HG02642 (cell line): ENCODE results near the gene KLF13.
A peak's percentile ranks its signal among the peaks of the same experiment; 100 is the strongest.
"Not testable (repeated sequence)": the region's sequence is repeated elsewhere in the genome, so short reads cannot be mapped to it uniquely, and the experiment has no call there.

Experiments used
- ATAC-seq: cut with Tn5 transposase; IDR thresholded peaks from one replicate; pipeline ENCODE4 v1.9.1; 2021; ENCODE audit warnings: mild to moderate bottlenecking; ENCODE audit not compliant: unreplicated experiment, poor library complexity

The KLF13 gene

DNA sequence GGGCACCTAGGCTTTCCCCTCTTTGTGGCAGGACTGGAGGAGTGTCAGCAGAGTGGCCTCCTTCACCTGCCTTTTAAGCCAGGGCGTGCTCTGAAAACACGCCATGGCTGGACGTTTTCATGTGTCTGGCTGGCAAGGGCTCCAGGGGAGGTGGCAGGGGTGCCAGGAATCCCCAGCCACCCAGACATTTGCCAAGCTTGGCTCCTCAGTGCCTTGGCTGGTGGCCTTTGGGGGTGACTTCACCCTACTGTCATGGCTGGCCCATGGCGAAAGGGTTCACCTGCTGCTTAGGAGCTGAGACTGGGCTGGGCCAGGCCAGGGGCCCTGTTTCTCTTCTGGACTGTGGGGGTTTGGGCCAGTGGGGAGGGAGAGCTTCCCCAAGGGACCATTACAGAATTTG, 17.6 kb downstream of the KLF13 start:
- no peak for ATAC-seq

DNA sequence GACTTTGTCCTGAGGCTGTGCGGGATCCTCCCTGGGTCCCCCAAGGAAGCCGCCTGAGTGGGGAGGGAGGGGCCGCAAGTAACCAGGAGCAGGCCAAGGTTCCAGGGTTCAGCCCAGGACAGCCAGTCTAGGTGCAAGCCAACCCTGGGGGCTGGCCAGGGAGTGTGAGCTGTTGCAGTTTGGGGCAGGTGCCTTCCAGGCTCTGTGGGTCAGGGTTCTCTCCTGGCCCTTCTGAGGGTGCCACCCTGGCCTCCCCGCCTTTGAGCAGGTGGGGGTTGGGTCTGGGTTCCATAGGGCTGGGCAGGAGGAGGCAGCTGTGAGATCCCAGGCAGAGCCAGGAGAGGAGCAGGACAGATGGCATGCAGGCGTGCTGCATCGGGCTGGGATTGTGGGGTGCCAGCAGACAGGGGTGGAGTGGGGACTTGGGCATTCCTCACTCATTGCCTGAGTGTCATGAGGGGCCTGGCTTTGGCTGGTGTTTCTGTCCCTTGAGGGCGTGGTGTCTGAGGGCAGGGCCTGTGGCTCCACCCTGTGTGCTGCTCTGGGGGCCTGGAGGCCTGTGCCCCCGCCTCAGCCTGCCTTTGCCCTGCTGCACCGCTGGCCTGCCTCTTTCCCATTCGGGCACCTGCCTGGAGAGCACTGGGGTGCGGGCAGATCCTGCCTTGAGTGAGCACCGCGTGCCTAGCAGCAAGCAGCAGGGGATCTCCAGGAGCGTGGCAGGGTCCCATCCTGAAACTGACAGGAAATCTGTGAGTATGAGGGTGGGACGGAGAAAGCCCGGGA, 18.4 kb downstream of the KLF13 start:
- peak; percentile 39 for ATAC-seq

DNA sequence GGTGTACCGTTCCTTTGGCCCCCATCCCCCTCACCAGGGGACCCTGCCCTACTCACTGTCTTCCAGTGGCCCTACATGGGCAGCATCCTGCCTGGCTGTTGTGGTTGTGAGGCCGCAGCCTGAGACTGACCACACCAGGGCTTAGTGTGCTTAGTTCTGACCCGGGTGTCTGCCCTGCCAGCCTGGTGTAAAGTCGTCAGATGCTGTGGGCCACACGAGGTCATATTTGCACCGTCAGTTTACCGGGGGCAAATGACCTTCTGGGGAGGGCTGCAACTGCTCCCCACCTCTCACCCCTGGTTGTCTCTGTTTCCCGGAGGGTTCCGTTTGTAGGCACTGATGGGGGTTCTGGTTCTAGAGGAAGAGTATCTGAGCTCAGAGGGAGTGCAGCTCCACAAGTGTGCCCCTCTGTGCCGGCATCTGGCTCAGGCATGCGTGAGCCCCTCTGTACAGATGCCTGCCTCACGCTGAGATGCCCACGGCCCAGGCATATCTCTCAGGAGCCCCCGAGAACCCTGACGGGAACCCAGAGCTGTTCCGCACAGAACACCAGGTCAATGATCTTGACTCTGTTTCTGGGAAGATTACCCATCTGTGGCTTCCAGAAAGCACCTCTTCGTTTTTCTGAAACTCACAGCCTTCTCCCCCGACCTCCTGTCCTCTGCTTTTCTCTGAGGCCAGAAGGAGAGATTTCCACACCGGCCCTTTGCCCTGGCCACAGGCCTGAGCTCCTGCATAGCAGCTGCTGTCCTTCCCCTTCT, 19.2 kb downstream of the KLF13 start:
- peak; percentile 34 for ATAC-seq

DNA sequence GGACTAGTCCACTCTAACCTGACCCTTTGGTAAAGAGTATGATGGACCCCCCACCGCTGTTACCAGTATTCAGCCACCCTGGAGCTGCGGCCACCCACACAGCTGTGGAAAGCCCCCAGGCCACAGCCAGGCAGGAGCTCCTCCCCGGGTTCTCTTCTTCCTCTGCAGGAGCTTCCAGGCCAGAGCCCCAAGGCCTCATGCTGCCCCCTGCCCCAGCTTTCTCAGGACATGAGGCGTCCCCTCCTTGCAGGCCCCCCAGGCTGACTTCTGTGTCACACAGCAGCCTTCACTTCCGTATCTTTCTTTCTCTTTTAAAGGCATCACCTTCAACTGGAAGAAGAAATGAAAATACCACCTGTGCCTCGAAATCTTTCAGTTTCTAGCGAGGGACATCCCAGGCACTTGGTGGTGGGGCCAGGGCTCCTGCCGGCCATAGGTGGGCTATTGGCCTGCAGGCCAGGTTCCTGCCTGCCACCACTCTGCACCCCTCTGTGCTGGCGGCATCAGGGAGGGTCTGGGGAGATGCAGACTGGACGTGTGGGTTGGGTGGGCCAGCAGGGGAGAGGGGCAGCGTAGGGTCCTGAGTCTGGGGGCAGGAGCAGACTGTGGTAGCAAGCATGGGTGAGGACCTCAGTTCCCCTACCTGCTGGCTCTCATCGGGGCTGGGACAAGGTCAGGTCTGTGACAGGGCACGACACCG, 19.9 kb downstream of the KLF13 start:
- ATAC-seq, result peak; percentile 39

DNA sequence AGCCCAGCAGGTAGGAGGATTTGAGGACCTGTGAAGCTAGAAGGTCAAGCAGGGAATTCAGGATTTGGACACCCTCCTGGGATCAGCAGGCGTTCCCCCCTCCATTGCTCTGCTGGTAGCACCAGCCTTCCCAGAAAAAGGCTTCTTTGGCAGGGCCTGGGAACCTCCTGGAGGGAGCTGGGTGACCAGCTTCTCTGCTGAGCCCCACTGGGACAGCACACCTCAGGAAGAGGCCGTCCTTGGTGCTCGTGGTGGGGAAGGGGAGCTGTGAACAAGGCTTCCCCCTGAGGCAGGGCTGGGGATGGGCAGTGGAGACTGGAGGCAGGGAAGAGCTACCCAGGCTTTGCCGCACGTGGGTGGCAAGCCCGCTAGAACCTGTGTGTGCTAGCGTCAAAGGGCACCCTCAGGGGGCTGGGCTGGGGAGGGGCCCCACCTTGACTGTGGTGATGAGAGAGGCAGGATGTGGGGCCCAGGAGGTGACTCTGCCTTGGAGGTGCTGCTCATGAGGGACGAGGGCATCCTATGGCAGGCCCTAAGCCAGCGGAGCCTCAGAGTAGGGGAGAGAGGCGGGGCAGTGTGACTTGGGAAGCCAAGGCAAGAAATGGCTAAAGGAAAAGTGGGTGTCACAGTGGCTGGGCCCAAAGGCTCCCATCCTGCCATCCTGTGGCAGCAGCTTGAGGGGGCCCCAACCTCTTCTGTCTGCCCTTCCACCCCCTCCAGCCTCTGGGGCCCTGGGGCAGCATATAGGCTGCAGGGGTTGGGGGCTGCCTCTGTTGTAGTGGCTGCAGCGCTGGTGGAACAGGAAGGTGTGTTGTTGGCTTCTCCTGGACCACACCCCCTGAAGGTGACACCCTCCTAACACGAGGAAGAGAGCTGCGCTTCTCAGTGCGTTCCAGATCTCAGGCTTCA, 20.7 kb downstream of the KLF13 start:
- no peak for ATAC-seq

DNA sequence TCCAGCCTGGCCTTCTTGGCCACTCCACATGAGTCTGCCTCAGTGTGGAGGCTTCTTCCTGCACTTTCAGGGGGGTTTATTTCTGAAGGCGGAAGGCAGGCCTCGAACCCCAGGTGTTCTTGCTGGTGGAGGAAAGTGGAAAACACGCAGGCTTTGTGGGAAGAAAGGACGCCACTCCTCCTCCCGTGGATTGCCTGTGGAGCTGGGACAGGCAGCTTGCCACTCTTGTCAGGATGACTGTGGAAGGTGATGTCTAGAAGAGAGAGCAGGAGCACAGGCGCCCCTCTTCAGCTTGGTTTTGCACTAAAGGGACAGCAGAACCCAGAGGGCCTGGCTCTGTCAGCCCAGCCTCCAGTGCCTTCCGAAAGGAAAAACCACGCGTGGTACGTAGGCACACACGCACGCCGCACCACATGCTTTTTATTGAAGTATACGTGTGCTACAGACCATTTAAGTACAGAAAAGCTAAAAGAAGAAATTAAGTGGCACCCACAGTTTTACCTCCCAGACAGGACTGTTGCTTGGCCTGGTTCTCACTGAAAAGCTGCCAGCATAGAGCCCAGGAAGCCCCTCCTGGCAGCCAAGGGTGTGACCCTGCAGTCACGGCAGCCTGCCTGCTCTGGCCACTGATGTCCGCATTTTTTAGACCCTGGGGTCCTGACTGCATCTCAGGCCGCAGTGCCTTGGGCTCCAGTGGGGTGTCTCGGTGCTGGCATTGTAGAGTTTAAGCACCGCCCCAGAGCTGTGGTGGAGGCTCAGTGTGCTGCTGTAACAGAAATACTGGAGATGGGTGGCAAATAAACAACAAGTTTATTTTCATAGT, 21.6 kb downstream of the KLF13 start:
- no peak for ATAC-seq

DNA sequence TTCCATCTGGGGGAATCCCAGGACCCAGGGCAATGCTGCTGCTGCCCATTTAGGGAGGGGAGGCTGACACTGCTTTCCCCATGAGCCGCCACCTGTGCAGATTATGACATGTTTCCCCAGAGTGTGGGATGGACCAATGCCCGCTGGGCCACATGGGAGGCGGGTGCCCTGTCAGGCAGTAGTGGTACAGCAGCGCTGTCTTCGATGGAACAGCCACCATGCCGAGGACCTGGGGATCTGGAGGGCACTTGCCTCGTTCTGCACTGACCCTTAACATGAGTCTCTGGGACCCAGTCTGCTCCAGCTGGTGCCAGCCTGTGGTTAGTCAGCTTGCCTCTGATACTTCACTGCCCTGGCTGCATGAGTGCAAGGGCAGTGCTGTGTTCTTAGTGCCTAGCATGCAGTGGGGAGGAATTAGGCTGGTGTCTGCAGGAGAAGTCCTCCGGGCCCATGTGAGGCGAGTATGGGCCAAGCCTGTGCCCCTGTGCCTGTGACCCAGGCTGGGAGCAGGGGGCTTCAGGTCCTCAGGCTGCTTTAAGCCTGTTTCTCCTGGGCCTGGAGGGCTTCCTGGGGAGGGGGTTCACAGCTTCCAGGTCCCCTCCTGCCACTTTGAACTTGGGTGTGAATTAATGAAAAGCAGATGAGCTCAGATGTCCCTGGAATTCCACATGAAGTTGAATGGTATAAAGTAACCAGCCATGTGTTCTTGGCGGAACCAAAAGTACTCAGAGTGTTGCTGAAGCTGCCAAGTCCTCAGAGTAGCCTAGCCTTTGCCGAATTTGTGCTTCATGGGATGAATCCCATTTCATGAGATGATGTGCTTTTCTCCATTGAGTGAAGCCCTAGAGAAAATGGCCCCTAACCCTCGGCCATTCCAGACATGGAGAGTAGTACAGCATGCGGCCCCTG, 22.9 kb downstream of the KLF13 start:
- no peak for ATAC-seq

DNA sequence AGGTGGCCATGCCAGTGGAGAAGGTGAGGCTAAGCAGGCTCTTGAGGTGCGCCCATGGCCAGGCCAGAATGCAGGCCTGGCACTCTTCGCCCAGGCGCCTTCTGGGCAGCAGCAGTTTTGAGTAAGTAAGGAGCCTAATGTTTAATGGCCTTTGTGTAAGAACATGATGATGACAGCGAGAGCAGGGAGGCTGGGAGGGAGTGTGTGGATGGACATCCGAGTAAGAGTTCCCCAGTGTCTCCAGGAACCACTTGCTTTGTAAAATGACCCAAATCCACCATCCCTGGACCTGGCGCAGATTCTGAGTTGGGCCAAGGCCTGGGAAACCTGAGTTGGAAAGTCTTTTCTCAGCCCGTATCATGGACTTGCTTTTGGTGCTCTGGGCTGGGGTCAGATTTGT, 24.1 kb downstream of the KLF13 start:
- no peak for ATAC-seq

DNA sequence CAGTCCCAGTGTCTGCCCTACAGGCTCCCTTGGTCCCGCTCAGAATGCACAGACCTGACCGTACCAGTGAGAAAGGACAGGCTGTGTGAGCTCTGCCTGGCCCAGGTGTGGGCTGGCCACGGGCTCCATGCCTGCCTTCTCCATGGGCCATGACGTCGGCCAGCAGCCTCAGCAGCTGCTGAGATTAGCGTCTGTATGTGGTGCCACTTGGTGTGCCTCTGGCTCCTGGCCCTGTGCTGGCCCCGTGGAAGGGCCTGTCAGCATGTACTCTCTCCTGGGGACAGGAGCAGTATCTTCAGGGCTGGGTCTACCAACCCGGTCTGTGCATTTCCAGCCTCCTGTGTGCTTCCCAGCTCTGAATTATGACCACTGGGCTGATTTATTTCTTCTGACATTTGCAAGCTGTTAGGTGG, 25.7 kb downstream of the KLF13 start:
- ATAC-seq, result no peak

DNA sequence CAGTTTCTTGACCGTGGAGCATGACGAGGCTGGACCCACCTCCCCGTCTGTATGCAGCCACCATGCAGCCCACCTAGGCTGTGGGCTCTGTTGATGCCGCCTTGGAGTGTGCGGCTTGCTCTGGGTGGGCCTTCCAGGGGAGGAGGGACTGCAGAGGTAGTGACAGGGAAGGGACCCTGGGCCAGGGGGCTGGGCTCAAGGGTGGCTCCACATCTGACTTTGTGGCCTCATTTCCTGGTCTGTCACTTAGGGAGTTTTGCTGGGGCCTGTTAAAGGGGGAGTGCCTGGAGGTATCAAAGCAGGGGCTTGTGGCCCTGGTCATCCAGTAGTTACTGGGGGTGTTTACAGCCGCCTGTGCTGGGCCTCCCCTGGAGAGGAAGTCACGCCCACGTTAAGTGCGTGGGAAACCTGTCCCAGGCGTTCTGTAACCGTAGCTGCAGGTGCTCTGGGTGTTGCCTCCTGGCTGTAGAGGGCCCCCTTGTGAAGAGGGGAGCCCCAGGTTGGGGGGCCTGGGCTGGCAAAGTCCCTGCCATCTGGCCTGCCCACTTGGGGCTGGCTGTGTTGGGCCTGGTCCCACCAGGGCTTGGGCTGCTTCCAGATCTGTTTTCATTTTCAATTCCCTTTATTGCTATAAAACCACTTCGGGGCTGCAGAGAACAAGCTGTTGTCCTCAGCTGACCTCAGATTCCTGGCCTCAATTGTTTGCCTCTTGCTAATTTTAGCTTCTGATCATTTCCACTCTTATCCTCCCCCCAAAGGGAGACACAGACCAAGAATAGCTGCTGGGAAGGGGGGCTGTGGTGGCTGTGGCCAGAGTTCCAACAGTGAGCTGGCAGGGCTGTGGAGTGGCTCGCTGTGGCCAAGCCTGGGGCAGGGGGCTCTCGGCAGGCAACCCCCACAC, 26.5 kb downstream of the KLF13 start:
- ATAC-seq, result peak; percentile 68

DNA sequence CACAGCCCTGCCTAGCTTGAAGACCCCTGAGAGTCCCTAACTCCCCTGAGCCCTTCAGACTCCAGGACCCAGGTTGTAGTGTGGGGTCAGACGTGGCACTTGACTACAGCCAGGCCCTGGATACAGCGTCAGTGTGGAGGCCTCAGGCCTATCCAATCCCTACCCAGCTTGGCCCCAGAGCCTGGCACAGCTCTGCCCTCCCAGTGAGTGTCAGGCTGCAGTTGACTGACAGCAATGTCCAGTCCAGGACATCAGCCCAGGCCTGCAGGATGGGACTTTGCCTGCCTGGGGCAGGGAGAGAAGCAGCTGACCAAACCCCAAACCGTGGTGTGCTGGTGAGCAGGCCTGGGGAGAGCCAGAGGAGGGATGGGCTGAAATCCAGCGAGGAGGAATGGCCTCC, 27.3 kb downstream of the KLF13 start:
- ATAC-seq, result no peak

DNA sequence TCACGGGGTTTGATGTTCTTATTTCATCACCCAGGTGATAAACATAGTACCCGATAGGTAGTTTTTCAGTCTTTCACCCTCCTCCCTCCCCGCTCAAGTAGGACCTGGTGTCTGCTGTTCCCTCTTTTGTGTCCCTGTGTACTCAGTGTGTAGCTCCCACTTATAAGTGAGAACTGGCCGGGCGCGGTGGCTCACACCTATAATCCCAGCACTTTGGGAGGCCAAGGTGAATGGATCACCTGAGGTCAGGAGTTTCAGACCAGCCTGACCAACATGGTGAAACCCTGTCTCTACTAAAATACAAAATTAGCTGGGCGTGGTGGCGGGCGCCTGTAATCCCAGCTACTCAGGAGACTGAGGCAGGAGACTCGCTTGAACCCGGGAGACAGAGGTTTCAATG, 29.5 kb downstream of the KLF13 start:
- not testable (repeated sequence) for ATAC-seq

DNA sequence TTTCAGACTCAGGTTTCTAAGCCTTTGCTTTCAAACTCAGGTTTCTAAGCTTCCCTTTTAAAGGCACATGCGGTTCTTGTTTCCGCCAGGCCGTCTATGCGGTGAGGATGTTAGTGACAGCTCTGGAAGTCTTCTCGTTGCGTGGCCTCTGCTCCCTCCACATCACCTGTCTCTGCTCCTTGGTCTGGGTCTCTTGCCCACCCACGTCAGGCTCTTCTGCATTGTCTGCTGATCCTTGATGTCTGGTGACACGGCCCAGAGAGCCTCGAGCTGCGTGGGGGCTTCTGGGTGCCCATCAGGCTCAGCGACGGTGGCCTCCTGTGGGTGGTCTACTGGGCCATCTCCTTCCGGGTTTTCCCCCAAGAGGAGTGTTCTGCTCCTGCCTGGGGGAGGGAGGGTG, 30.5 kb downstream of the KLF13 start:
- ATAC-seq, result no peak

DNA sequence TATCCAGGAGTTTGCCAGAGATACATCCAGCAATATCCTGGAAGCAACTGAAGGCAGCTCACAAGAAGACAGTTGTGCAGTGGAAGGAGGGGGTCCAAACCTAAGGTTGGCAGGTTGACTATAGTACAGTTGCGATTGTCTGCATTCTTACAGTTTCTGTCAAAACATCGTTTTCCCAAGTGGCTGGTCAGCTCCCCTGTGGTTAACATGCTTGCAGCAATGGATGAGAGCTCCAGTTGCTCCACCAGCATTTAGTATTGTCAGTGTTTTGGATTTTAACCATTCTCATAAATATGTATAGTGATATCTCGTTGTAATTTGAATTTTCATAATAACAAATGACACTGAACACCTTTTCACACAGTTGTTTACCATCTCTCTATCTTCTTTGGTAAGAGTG, 31.5 kb downstream of the KLF13 start:
- no peak for ATAC-seq

DNA sequence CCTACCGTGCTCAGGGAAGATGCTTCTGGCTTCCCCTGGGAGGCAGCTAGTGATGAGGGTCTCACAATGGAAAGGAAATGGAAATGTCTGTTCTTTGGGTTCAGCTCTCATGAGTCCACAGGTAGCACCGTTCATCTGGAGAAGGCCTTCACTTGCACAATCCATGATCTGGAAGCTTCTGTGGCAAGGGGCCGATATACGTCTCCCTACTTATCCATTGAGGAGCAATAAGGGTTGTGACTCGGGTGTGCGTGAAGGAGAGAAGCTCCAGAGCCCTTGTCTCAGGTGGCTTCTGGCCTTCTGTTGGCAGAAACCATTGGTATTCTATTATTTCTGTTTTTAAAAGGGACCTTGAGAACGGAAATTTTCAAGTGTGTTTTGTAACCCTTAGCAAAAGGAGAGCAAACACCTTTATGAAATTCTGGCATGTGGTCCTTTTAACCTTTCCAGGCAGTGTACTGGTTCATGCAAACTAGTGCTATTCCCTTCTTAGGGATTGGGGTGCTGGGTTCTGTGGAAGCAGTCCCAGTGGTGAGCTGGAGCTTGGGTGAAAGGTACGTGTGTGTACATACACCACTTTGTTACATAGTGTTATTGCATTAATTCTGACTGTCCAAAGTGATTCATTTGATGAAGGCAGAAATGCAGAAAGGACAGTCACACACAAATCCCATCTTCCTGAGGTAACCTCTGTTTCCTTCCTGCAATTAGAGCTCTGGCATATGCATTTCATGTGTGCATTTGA, 32.5 kb downstream of the KLF13 start:
- ATAC-seq, result no peak

DNA sequence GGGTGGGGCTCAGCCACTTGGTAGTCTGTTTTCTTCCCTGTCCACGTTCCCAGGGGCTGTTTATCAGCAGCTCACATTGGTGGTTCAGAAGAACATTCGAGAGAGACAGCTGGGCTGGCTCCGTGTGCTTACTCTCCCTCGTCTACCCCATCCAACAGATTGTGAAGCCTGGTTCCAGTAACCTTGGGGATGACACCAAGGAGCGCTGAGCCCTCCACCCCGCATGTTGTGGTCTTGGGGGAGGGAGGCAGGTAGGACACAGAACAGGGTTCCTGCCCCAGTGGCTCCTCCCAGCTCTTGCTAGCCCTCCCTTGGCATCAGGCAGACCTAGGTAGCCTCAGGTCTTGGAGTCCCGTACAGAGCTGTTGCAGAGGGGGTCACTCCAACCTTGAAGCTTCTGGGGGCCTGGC, 33.1 kb downstream of the KLF13 start:
- no peak for ATAC-seq

DNA sequence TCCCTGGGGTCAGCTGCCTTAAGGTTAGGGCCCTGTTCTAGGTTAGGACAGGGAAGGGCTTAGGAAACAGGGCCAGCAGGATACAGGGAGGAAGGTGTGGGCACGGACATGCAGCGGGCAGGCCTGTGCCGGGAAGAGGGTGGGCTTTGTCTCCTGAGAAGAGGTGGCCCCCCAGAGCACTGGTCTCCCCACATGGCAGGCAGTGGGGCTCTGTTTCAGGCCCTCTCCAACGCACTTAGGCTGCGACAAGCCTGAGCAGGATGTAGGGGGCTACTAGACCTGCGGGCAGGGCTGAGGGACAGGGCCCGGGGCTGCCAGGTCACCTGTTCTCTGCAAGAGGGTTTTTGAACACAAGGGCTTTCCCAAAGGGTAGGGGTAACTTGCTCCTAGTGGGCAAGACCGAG, 33.5 kb downstream of the KLF13 start:
- no peak for ATAC-seq
